WERI-Rb-1 (cell line): ENCODE data around the gene UBA3.

Experiments
- DNase-seq: peaks from one replicate; pipeline ENCODE4 v3.0.0-alpha.2; 2020
- H3K27ac ChIP-seq: fragments of 250-450 bp; sonication (Bioruptor Pico); 2 replicates; pipeline ENCODE4 v1.5.1; 2020; ENCODE audit warnings: mild to moderate bottlenecking, moderate library complexity
- H3K27me3 ChIP-seq: fragments of 250-450 bp; sonication (Bioruptor Pico); 2 replicates; pipeline ENCODE4 v1.5.1; 2021; ENCODE audit warnings: mild to moderate bottlenecking, low read depth, moderate library complexity; ENCODE audit not compliant: insufficient read depth, severe bottlenecking
- H3K36me3 ChIP-seq: fragments of 250-450 bp; sonication (Bioruptor Pico); 2 replicates; pipeline ENCODE4 v1.5.1; 2020; ENCODE audit warnings: mild to moderate bottlenecking, moderate library complexity
- H3K4me3 ChIP-seq: 2 replicates; pipeline ENCODE4 v1.5.1; 2011; ENCODE audit warnings: low read depth, mild to moderate bottlenecking, control low read depth, low read length
- H3K9me3 ChIP-seq: fragments of 250-450 bp; sonication (Bioruptor Pico); 2 replicates; pipeline ENCODE4 v1.5.1; 2021; ENCODE audit warnings: mild to moderate bottlenecking, moderate library complexity; ENCODE audit not compliant: severe bottlenecking
- CTCF ChIP-seq: IDR thresholded peaks from 2 replicates; pipeline ENCODE4 v1.5.1; 2011; ENCODE audit warnings: low read depth, mild to moderate bottlenecking, control low read depth, inconsistent platforms, low read length

UBA3 gene

GRCh38 chr3:69099576-69099975 is 19.4 kb upstream of the UBA3 start:
- no peak for DNase-seq
- Histone ChIP-seq H3K9me3 (no peaks in the 10 kb centered on the region), H3K36me3 (no peaks in the 10 kb centered on the region; the same call in 1 of the 2 replicates), H3K4me3 (no peak overlapping the region), H3K27me3 (no peaks in the 10 kb centered on the region), H3K27ac (no peak overlapping the region)
- TF ChIP-seq CTCF = no peak

GRCh38 chr3:69097407-69098086 is 17.4 kb upstream of the UBA3 start:
- no peaks in the 10 kb centered on the region for H3K9me3 ChIP-seq
- no peaks in the 10 kb centered on the region; the same call in 1 of the 2 replicates for H3K36me3 ChIP-seq
- no peak overlapping the region for H3K27ac ChIP-seq
- no peak for DNase-seq
- H3K27me3 ChIP-seq = no peaks in the 10 kb centered on the region
- H3K4me3 ChIP-seq = no peak overlapping the region
- no peak for TF ChIP-seq CTCF

- Histone ChIP-seq H3K27me3 (no peaks in the 10 kb centered on the region), H3K36me3 (no peaks in the 10 kb centered on the region), H3K4me3 (no peak overlapping the region), H3K27ac (no peak overlapping the region), H3K9me3 (no peaks in the 10 kb centered on the region)
- no peak for DNase-seq
- TF ChIP-seq CTCF = no peak
Observed at GRCh38 chr3:69096299-69096698, 16.1 kb upstream of the UBA3 start.

GRCh38 chr3:69095636-69096035 is 15.5 kb upstream of the UBA3 start:
- DNase-seq = no peak
- Histone ChIP-seq H3K9me3 (no peaks in the 10 kb centered on the region), H3K27me3 (no peaks in the 10 kb centered on the region), H3K27ac (no peak overlapping the region), H3K36me3 (no peaks in the 10 kb centered on the region), H3K4me3 (no peak overlapping the region)
- no peak for TF ChIP-seq CTCF

- no peak for TF ChIP-seq CTCF
- H3K27me3 ChIP-seq = no peaks in the 10 kb centered on the region
- H3K36me3 ChIP-seq = no peaks in the 10 kb centered on the region
- DNase-seq = peak; percentile 20
- no peak overlapping the region for H3K27ac ChIP-seq
- H3K9me3 ChIP-seq = no peaks in the 10 kb centered on the region
- H3K4me3 ChIP-seq = no peak overlapping the region
Observed at GRCh38 chr3:69094467-69095205, 14.5 kb upstream of the UBA3 start.
